Raji (cell line): ENCODE data around the gene NBPF3.

Experiments
- POLR2A ChIP-seq: IDR thresholded peaks from 2 replicates; pipeline ENCODE4 v1.6.1; 2011; ENCODE audit warnings: low read depth, low read length, control low read depth; ENCODE audit not compliant: insufficient read depth

NBPF3 gene

GRCh38 chr1:21439721-21440629 is at the start of gene NBPF3:
Gene NBPF3, plus strand, starts transcription at chr1:21440137. Its CDS starts 4,950 bp downstream, at chr1:21445087.
- TF ChIP-seq POLR2A: peak; percentile 96

- TF ChIP-seq POLR2A: no peak
Observed at GRCh38 chr1:21391497-21391896, 48.4 kb upstream of the NBPF3 start.

GRCh38 chr1:21392587-21393263 is 47.2 kb upstream of the NBPF3 start:
- TF ChIP-seq POLR2A: no peak

GRCh38 chr1:21396516-21396915 is 43.4 kb upstream of the NBPF3 start:
- no peak for TF ChIP-seq POLR2A

GRCh38 chr1:21397813-21398188 is 42.1 kb upstream of the NBPF3 start:
- no peak for TF ChIP-seq POLR2A

- TF ChIP-seq POLR2A: no peak
Observed at GRCh38 chr1:21406659-21407058, 33.3 kb upstream of the NBPF3 start.

- no peak for TF ChIP-seq POLR2A
Observed at GRCh38 chr1:21414015-21414414, 25.9 kb upstream of the NBPF3 start.

- no peak for TF ChIP-seq POLR2A
Observed at GRCh38 chr1:21434394-21434793, 5.5 kb upstream of the NBPF3 start.

GRCh38 chr1:21435646-21436487 is 4.1 kb upstream of the NBPF3 start:
- no peak for TF ChIP-seq POLR2A

GRCh38 chr1:21436488-21437340 is 3.2 kb upstream of the NBPF3 start:
- no peak for TF ChIP-seq POLR2A

- no peak for TF ChIP-seq POLR2A
Observed at GRCh38 chr1:21437341-21437640, 2.6 kb upstream of the NBPF3 start.

- TF ChIP-seq POLR2A: no peak
Observed at GRCh38 chr1:21439345-21439720, 604 bp upstream of the NBPF3 start.

- TF ChIP-seq POLR2A: no peak
Observed at GRCh38 chr1:21447311-21447710, 7.4 kb downstream of the NBPF3 start.

GRCh38 chr1:21449906-21450305 is 10.0 kb downstream of the NBPF3 start:
- no peak for TF ChIP-seq POLR2A

- TF ChIP-seq POLR2A: no peak
Observed at GRCh38 chr1:21451212-21451611, 11.3 kb downstream of the NBPF3 start.
